ENCODE data around the gene ZWILCH.

DNA sequence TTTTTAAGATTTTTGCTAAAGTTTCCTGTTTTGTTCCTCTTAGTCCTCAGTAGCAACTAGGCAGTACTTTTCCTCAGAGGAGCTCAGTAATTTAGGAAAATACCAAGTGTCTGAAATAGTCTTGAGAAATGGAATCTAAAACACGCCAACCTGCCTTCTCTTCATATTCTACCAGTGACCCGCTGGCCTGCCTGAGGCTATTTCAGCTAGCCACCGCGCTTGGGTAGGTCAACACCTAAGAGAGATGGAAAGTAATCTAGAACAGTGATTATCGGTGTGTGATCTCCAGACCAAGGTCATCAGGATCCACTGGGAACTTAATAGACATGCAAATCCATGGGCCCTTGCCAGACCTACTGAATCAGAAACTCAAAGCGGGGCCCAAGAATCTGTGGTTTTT is 53.1 kb downstream of the ZWILCH start:
- TF ChIP-seq ZNF274 (IDR thresholded peaks at IDR 0.05; ENCODE audit: low read depth, low read length) (no peak), YY1 (IDR thresholded peaks at IDR 0.05; ENCODE audit: insufficient read depth, insufficient read length) (no peak), SUZ12 (IDR thresholded peaks at IDR 0.05; ENCODE audit: extremely low read depth, insufficient read depth, insufficient read length) (no peak)
